Neural cell (in vitro differentiated cells): ENCODE measurements around the gene ACER2. TPM values are rescaled to one million over a fixed set of nuclear protein-coding genes. Genes with fewer than 3 reads are reported as not detected.

Experiments
- H2AFZ ChIP-seq: fragments of 200-600, 300-800 bp; sonication (generic), shearing (Covaris generic); 2 replicates; pipeline ENCODE4 v1.6.0; 2014; ENCODE audit warnings: low read depth, mild to moderate bottlenecking, antibody characterized with exemption, low read length, moderate library complexity
- H3F3A ChIP-seq: fragments of 200-600 bp; shearing (Covaris generic); 2 replicates; pipeline ENCODE4 v1.6.1; 2016; ENCODE audit warnings: mild to moderate bottlenecking, moderate library complexity, mixed read lengths, antibody characterized with exemption, low read length; ENCODE audit not compliant: insufficient read depth, poor library complexity, severe bottlenecking
- H3K27ac ChIP-seq: fragments of 200-600, 300-800 bp; sonication (generic), shearing (Covaris generic); 2 replicates; pipeline ENCODE4 v1.5.1; 2014; ENCODE audit warnings: mild to moderate bottlenecking, low read length, moderate library complexity
- H3K27me3 ChIP-seq: fragments of 300-800, 200-600 bp; sonication (generic), shearing (Covaris generic); 2 replicates; pipeline ENCODE4 v1.6.0; 2014; ENCODE audit warnings: mild to moderate bottlenecking, low read depth, low read length, moderate library complexity; ENCODE audit not compliant: insufficient read depth
- H3K36me3 ChIP-seq: fragments of 300-800, 200-600 bp; sonication (generic), shearing (Covaris generic); 2 replicates; pipeline ENCODE4 v1.5.1; 2014; ENCODE audit warnings: mild to moderate bottlenecking, antibody characterized with exemption, low read length, moderate library complexity; ENCODE audit not compliant: insufficient read depth
- H3K4me2 ChIP-seq: fragments of 300-800, 200-600 bp; sonication (generic), shearing (Covaris generic); 2 replicates; pipeline ENCODE4 v1.6.0; 2014; ENCODE audit warnings: mild to moderate bottlenecking, low read length
- H3K4me3 ChIP-seq: fragments of 300-800, 200-600 bp; sonication (generic), shearing (Covaris generic); 2 replicates; pipeline ENCODE4 v1.5.1; 2014; ENCODE audit warnings: mild to moderate bottlenecking, low read length, moderate library complexity
- H3K79me2 ChIP-seq: fragments of 200-600 bp; shearing (Covaris generic); replicated peaks from 2 replicates; pipeline ENCODE4 v1.6.0; 2014; ENCODE audit warnings: mild to moderate bottlenecking, low read length, moderate library complexity; ENCODE audit not compliant: insufficient read depth
- H3K9ac ChIP-seq: fragments of 300-800, 200-600 bp; sonication (generic), shearing (Covaris generic); 2 replicates; pipeline ENCODE4 v1.6.1; 2016; ENCODE audit warnings: mild to moderate bottlenecking, low read length, mixed read lengths
- H3K9me2 ChIP-seq: fragments of 200-600 bp; shearing (Covaris generic); 2 replicates; pipeline ENCODE4 v1.6.1; 2016; ENCODE audit warnings: mild to moderate bottlenecking, low read length, mixed read lengths; ENCODE audit not compliant: insufficient read depth
- H3K9me3 ChIP-seq: fragments of 200-600, 300-800 bp; sonication (generic), shearing (Covaris generic); 2 replicates; pipeline ENCODE4 v1.6.1; 2016; ENCODE audit warnings: mild to moderate bottlenecking, mixed run types, low read length, moderate library complexity, mixed read lengths
- H4K20me1 ChIP-seq: fragments of 200-600 bp; shearing (Covaris generic); 2 replicates; pipeline ENCODE4 v1.6.1; 2016; ENCODE audit warnings: mild to moderate bottlenecking, mixed run types; ENCODE audit not compliant: insufficient read depth
- EP300 ChIP-seq: fragments of 450-650 bp; conservative IDR thresholded peaks from 2 replicates; pipeline ENCODE4 v1.6.1; 2014; ENCODE audit warnings: antibody characterized with exemption, mild to moderate bottlenecking, moderate library complexity; ENCODE audit not compliant: poor library complexity, severe bottlenecking
- EZH2 ChIP-seq: fragments of 200-600, 300-800 bp; shearing (Covaris generic), sonication (generic); IDR thresholded peaks from 2 replicates; pipeline ENCODE4 v1.6.1; 2014; ENCODE audit warnings: antibody characterized with exemption, low read length, borderline replicate concordance, mild to moderate bottlenecking; ENCODE audit not compliant: insufficient read depth, poor library complexity, severe bottlenecking
- MXI1 ChIP-seq: fragments of 450-650 bp; conservative IDR thresholded peaks from 2 replicates; pipeline ENCODE4 v1.6.1; 2014; ENCODE audit warnings: antibody characterized with exemption, mild to moderate bottlenecking; ENCODE audit not compliant: poor library complexity, severe bottlenecking
- POLR2AphosphoS5 ChIP-seq: IDR thresholded peaks from 2 replicates; pipeline ENCODE4 v1.6.1; 2012
- RAD21 ChIP-seq: fragments of 450-650 bp; conservative IDR thresholded peaks from 2 replicates; pipeline ENCODE4 v1.6.1; 2014; ENCODE audit warnings: antibody characterized with exemption, mild to moderate bottlenecking, moderate library complexity
- SMC3 ChIP-seq: fragments of 450-650 bp; conservative IDR thresholded peaks from 2 replicates; pipeline ENCODE4 v1.6.1; 2014; ENCODE audit warnings: antibody characterized with exemption, mild to moderate bottlenecking, moderate library complexity; ENCODE audit not compliant: poor library complexity
- TAF1 ChIP-seq: IDR thresholded peaks from 2 replicates; pipeline ENCODE4 v1.6.1; 2012; ENCODE audit warnings: low read depth
- polyA plus RNA-seq: library from polyadenylated mRNA; depleted of rRNA; stranded (reverse); fragments of >200 nt; gene quantifications from 2 replicates; pipeline ENCODE4 v1.2.3, GENCODE V29; 2014
- TF ChIP-seq, protein P1 (sequence below): IDR thresholded peaks from 2 replicates; pipeline ENCODE4 v1.6.1; 2012; ENCODE audit warnings: borderline replicate concordance
- TF ChIP-seq, protein P2 (sequence below): fragments of 450-650 bp; IDR thresholded peaks from 2 replicates; pipeline ENCODE4 v1.5.1; 2014; ENCODE audit warnings: antibody characterized with exemption, mild to moderate bottlenecking, moderate library complexity; ENCODE audit not compliant: poor library complexity, severe bottlenecking

ACER2 gene
- polyA plus RNA-seq, 1 donor from 2014 or later: 3.0 TPM

GRCh38 chr9:19429595-19429994 is 20.8 kb downstream of the ACER2 start:
- H3K79me2 ChIP-seq: no peaks in the 10 kb centered on the region
- no peak overlapping the region for H3K4me2 ChIP-seq
- TF ChIP-seq TAF1 (no peak), EP300 (no peak), POLR2AphosphoS5 (no peak), SMC3 (no peak), MXI1 (no peak), RAD21 (no peak), EZH2 (no peak)
- TF ChIP-seq, protein P1, sequence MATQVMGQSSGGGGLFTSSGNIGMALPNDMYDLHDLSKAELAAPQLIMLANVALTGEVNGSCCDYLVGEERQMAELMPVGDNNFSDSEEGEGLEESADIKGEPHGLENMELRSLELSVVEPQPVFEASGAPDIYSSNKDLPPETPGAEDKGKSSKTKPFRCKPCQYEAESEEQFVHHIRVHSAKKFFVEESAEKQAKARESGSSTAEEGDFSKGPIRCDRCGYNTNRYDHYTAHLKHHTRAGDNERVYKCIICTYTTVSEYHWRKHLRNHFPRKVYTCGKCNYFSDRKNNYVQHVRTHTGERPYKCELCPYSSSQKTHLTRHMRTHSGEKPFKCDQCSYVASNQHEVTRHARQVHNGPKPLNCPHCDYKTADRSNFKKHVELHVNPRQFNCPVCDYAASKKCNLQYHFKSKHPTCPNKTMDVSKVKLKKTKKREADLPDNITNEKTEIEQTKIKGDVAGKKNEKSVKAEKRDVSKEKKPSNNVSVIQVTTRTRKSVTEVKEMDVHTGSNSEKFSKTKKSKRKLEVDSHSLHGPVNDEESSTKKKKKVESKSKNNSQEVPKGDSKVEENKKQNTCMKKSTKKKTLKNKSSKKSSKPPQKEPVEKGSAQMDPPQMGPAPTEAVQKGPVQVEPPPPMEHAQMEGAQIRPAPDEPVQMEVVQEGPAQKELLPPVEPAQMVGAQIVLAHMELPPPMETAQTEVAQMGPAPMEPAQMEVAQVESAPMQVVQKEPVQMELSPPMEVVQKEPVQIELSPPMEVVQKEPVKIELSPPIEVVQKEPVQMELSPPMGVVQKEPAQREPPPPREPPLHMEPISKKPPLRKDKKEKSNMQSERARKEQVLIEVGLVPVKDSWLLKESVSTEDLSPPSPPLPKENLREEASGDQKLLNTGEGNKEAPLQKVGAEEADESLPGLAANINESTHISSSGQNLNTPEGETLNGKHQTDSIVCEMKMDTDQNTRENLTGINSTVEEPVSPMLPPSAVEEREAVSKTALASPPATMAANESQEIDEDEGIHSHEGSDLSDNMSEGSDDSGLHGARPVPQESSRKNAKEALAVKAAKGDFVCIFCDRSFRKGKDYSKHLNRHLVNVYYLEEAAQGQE: no peak
- TF ChIP-seq, protein P2, sequence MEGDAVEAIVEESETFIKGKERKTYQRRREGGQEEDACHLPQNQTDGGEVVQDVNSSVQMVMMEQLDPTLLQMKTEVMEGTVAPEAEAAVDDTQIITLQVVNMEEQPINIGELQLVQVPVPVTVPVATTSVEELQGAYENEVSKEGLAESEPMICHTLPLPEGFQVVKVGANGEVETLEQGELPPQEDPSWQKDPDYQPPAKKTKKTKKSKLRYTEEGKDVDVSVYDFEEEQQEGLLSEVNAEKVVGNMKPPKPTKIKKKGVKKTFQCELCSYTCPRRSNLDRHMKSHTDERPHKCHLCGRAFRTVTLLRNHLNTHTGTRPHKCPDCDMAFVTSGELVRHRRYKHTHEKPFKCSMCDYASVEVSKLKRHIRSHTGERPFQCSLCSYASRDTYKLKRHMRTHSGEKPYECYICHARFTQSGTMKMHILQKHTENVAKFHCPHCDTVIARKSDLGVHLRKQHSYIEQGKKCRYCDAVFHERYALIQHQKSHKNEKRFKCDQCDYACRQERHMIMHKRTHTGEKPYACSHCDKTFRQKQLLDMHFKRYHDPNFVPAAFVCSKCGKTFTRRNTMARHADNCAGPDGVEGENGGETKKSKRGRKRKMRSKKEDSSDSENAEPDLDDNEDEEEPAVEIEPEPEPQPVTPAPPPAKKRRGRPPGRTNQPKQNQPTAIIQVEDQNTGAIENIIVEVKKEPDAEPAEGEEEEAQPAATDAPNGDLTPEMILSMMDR: no peak
- no peak overlapping the region for H2AFZ ChIP-seq
- no peaks in the 10 kb centered on the region for H3K27me3 ChIP-seq
- H3F3A ChIP-seq: no peaks in the 10 kb centered on the region
- H3K9ac ChIP-seq: no peak overlapping the region
- no peaks in the 10 kb centered on the region for H3K36me3 ChIP-seq
- H3K4me3 ChIP-seq: no peak overlapping the region
- H3K9me2 ChIP-seq: no peaks in the 10 kb centered on the region
- H4K20me1 ChIP-seq: no peaks in the 10 kb centered on the region
- H3K27ac ChIP-seq: no peak overlapping the region
- H3K9me3 ChIP-seq: no peaks in the 10 kb centered on the region

DNA sequence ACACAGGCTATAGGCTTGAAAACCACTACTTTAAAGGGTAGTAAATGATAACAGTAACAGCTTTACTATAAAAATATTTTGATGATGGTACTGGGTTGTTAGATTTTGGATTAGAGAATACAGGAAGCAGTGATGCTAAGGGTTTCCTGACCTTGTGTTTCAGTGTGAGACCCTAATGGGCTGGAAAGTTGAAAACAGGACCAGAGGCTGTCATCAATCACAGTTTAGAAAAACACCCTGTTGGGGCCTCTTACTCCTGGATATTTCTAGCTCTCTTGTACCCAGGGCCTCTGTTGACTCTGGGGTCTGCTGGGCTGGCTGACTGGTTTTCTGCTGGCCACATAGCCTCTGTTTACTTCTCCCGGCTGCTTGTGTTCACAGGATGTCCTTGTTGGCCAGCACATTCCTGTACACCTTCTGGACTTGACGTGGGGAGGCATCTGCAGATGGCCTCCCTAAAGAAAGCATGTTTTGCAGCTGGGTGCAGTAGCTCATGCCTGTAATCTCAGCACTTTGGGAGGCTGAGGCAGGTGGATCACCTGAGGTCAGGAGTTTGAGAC is 21.5 kb downstream of the ACER2 start:
- Histone ChIP-seq H3K4me2 (no peak overlapping the region), H3K36me3 (peaks cover 6% of the 10 kb centered on the region)

More for the DNA sequence above, 21.5 kb downstream of the ACER2 start:
- Histone ChIP-seq H3K27me3 (no peaks in the 10 kb centered on the region), H3F3A (no peaks in the 10 kb centered on the region), H3K27ac (no peak overlapping the region), H3K4me3 (no peak overlapping the region), H3K79me2 (no peaks in the 10 kb centered on the region), H4K20me1 (no peaks in the 10 kb centered on the region), H3K9ac (no peak overlapping the region), H3K9me3 (no peaks in the 10 kb centered on the region), H2AFZ (no peak overlapping the region), H3K9me2 (no peaks in the 10 kb centered on the region)
- TF ChIP-seq, protein P1: no peak
- TF ChIP-seq, protein P2: no peak
- TF ChIP-seq TAF1 (no peak), RAD21 (no peak)
